Osteocyte (in vitro differentiated cells): ENCODE measurements around the gene WDR27. TPM values are rescaled to one million over a fixed set of nuclear protein-coding genes. Genes with fewer than 3 reads are reported as not detected.

Source experiments
- DNase-seq: peaks from one replicate; pipeline ENCODE4 v3.0.0; 2021; ENCODE audit warnings: mixed read lengths; ENCODE audit not compliant: unreplicated experiment; ENCODE audit errors: extremely low spot score
- H3K27ac Mint-ChIP-seq: one replicate; pipeline ENCODE4 v1.8.0; 2021; ENCODE audit warnings: mild to moderate bottlenecking, mixed read lengths; ENCODE audit not compliant: unreplicated experiment
- H3K27me3 Mint-ChIP-seq: one replicate; pipeline ENCODE4 v1.8.0; 2021; ENCODE audit warnings: mixed read lengths; ENCODE audit not compliant: unreplicated experiment
- H3K36me3 Mint-ChIP-seq: one replicate; pipeline ENCODE4 v1.8.0; 2021; ENCODE audit warnings: mixed read lengths; ENCODE audit not compliant: unreplicated experiment
- H3K4me1 Mint-ChIP-seq: one replicate; pipeline ENCODE4 v1.8.0; 2021; ENCODE audit warnings: mixed read lengths; ENCODE audit not compliant: unreplicated experiment
- H3K4me3 Mint-ChIP-seq: one replicate; pipeline ENCODE4 v1.8.0; 2021; ENCODE audit warnings: mild to moderate bottlenecking, moderate library complexity, mixed read lengths; ENCODE audit not compliant: unreplicated experiment
- H3K9me3 Mint-ChIP-seq: one replicate; pipeline ENCODE4 v1.8.0; 2021; ENCODE audit warnings: mixed read lengths; ENCODE audit not compliant: unreplicated experiment
- total RNA-seq: library from RNA; stranded (reverse); gene quantifications from 2 replicates; pipeline ENCODE4 v1.2.1, GENCODE V29; 2021
- TF ChIP-seq, protein P1 (sequence below): fragments of 200-600 bp; sonication (generic); IDR thresholded peaks from 2 replicates; pipeline ENCODE4 v1.5.0; 2021; ENCODE audit warnings: antibody characterized with exemption, mild to moderate bottlenecking, moderate library complexity

WDR27 gene
- total RNA-seq, 1 donor from 2014 or later, result 37.4 TPM

- Mint-ChIP-seq H3K36me3 (no peaks in the 10 kb centered on the region), H3K27me3 (no peaks in the 10 kb centered on the region), H3K9me3 (no peaks in the 10 kb centered on the region), H3K27ac (no peak overlapping the region), H3K4me1 (peaks cover 9% of the 10 kb centered on the region), H3K4me3 (no peak overlapping the region)
- DNase-seq, result no peak
- TF ChIP-seq, protein P1, sequence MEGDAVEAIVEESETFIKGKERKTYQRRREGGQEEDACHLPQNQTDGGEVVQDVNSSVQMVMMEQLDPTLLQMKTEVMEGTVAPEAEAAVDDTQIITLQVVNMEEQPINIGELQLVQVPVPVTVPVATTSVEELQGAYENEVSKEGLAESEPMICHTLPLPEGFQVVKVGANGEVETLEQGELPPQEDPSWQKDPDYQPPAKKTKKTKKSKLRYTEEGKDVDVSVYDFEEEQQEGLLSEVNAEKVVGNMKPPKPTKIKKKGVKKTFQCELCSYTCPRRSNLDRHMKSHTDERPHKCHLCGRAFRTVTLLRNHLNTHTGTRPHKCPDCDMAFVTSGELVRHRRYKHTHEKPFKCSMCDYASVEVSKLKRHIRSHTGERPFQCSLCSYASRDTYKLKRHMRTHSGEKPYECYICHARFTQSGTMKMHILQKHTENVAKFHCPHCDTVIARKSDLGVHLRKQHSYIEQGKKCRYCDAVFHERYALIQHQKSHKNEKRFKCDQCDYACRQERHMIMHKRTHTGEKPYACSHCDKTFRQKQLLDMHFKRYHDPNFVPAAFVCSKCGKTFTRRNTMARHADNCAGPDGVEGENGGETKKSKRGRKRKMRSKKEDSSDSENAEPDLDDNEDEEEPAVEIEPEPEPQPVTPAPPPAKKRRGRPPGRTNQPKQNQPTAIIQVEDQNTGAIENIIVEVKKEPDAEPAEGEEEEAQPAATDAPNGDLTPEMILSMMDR, result no peak
Observed at GRCh38 chr6:169573883-169574282, 127.9 kb downstream of the WDR27 start.

GRCh38 chr6:169571123-169571962 is 130.5 kb downstream of the WDR27 start:
- H3K9me3 Mint-ChIP-seq, result no peaks in the 10 kb centered on the region
- H3K4me3 Mint-ChIP-seq, result no peak overlapping the region
- H3K27me3 Mint-ChIP-seq, result no peaks in the 10 kb centered on the region
- peaks cover 9% of the 10 kb centered on the region for H3K4me1 Mint-ChIP-seq
- DNase-seq, result no peak
- H3K36me3 Mint-ChIP-seq, result peaks cover 2% of the 10 kb centered on the region
- H3K27ac Mint-ChIP-seq, result no peak overlapping the region
- TF ChIP-seq, protein P1, result no peak

- no peak overlapping the region for H3K27ac Mint-ChIP-seq
- H3K4me1 Mint-ChIP-seq, result peaks cover 9% of the 10 kb centered on the region
- H3K4me3 Mint-ChIP-seq, result no peak overlapping the region
- TF ChIP-seq, protein P1, result no peak
- H3K9me3 Mint-ChIP-seq, result no peaks in the 10 kb centered on the region
- peaks cover 2% of the 10 kb centered on the region for H3K36me3 Mint-ChIP-seq
- H3K27me3 Mint-ChIP-seq, result no peaks in the 10 kb centered on the region
- DNase-seq, result no peak
Observed at GRCh38 chr6:169568314-169569087, 133.3 kb downstream of the WDR27 start.

DNA sequence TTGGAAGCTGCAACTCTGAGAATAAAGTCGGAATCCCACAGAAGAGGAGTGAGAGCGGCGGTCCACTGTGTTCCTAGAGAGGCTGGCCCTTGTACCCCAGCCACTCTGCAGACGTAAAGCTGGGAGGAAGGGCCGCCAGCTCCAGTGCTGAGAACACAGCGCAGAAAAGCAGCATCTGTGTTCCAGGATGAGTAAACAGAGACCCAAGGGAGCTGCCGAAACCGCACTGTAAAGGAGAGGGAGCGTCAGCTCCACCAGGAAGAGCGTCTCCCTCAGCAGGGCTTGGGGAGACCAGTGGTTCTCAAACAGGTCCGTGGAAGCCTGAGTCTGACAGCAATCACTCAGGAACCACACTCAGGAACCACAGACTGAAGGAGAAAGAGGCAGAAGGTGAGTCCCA is 134.0 kb downstream of the WDR27 start:
- Mint-ChIP-seq H3K27ac (no peak overlapping the region), H3K4me3 (no peak overlapping the region), H3K36me3 (peaks cover 2% of the 10 kb centered on the region), H3K9me3 (no peaks in the 10 kb centered on the region), H3K4me1 (peaks cover 9% of the 10 kb centered on the region), H3K27me3 (no peaks in the 10 kb centered on the region)
- TF ChIP-seq, protein P1, result no peak
- no peak for DNase-seq
